AG09309 (cell line): ENCODE results near the gene TRAF2.

Source experiments
- DNase-seq: peaks from one replicate; pipeline ENCODE4 v3.0.0-alpha.2; 2010; ENCODE audit warnings: low read depth
- H3K4me3 ChIP-seq: 2 replicates; pipeline ENCODE4 v1.5.1; 2011; ENCODE audit warnings: mild to moderate bottlenecking, low read depth, low read length, moderate library complexity; ENCODE audit not compliant: control insufficient read depth
- TF ChIP-seq, protein P1 (sequence below): IDR thresholded peaks from 2 replicates; pipeline ENCODE4 v1.5.1; 2011; ENCODE audit warnings: mild to moderate bottlenecking, low read depth, low read length, inconsistent platforms; ENCODE audit not compliant: insufficient read depth, control insufficient read depth; ENCODE audit errors: missing control alignments

Gene TRAF2

DNA sequence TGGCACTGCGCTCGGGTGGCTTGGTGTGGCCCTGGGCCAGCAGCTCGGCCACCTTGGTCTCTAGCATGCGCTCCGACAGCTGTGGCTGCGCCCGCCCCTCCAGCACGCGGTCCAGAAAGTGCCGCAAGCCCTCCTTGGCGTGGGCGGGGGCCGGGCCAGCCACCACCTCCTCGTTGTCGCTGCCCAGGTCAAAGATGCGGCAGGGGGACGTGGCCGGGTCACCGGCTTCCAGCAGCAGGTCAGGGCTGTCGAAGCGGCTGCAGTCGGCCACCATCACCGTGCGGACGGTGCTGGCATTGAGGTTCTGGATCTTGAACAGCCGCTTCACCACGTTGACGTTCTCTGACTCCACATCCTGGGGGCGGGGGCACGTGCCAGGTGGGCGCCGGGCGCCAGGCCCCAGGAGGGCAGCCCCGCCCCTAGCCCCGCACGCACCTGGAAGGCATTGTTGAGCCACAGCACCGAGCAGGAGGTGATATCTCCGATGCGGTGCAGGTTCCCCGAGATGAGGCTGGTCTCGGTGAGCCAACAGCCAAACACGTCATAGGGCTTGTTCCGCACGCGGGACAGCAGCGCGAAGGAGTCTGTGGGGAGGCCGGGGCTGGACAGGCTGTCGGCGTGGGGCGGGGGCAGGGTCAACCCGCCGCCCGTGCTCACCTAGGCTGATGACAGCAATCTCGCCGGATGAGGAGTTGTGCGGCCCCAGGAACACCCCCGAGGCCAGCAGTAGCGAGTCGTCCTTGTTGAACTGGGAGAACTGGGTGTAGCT, 56.0 kb downstream of the TRAF2 start:
- DNase-seq: no peak
- no peak overlapping the region for H3K4me3 ChIP-seq
- TF ChIP-seq, protein P1, sequence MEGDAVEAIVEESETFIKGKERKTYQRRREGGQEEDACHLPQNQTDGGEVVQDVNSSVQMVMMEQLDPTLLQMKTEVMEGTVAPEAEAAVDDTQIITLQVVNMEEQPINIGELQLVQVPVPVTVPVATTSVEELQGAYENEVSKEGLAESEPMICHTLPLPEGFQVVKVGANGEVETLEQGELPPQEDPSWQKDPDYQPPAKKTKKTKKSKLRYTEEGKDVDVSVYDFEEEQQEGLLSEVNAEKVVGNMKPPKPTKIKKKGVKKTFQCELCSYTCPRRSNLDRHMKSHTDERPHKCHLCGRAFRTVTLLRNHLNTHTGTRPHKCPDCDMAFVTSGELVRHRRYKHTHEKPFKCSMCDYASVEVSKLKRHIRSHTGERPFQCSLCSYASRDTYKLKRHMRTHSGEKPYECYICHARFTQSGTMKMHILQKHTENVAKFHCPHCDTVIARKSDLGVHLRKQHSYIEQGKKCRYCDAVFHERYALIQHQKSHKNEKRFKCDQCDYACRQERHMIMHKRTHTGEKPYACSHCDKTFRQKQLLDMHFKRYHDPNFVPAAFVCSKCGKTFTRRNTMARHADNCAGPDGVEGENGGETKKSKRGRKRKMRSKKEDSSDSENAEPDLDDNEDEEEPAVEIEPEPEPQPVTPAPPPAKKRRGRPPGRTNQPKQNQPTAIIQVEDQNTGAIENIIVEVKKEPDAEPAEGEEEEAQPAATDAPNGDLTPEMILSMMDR: no peak

DNA sequence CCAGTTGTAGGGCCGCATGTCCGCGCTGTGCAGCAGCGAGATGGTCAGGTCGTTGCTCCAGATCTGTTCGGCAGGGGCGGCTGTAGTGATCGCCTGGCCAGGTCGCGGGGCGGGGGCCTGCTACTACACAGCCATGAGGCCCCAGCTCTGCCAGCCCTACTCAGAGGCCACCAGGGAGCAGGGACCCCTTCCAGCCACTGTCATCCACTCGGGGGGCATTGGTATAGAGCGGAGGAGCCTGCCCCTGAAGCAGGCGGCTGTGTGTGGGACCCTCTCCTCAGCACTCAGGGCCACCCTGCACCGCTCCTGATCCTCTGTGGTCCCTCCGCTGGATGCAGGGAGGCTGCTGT, 56.5 kb downstream of the TRAF2 start:
- H3K4me3 ChIP-seq: peak overlapping the region; percentile 97
- DNase-seq: no peak
- TF ChIP-seq, protein P1: no peak

DNA sequence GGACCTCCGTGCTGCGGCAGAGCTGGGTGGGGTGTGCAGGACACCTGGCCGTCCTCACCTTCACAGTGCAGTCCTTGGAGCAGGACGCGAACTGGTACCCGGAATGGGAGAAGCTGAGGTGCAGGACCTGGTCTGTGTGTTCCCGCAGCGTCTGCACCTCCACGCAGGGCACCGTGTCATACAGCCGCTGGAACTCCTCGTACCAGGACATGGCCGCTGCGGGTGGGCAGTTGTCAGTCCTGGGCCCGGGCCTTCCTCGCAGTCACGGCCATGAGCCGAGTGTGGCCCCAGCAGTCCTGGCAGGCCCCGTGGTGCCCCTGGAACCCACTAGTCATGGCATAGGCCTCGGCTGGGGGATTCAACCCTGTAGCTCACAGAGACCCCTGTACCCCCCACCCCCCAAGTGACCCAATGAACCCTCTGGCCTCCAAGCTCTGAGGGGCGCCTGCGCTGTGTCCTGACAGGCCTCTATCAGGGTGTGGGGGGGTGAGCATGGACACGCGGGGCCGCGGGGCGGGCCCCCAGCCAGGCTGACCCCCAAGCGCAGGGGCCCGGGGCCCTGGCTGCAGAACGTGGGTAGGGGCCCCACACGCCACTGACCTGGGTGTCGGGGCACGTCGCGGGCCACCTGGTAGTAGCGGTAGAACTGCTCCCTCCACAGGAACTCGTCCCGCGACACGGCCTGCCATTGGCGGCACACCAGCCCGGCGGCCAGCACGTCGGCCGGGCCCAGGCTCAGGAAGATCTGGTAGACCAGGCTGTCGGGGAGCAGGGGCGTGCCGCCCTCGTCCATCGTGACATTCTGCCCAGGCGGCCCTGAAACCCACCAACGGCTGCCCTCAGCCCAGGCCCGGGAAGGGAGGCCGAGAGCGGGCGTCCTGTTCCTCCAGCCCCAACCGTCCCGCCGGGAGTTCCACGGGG, 57.2 kb downstream of the TRAF2 start:
- TF ChIP-seq, protein P1: no peak
- peak overlapping the region; percentile 97 for H3K4me3 ChIP-seq
- no peak for DNase-seq

DNA sequence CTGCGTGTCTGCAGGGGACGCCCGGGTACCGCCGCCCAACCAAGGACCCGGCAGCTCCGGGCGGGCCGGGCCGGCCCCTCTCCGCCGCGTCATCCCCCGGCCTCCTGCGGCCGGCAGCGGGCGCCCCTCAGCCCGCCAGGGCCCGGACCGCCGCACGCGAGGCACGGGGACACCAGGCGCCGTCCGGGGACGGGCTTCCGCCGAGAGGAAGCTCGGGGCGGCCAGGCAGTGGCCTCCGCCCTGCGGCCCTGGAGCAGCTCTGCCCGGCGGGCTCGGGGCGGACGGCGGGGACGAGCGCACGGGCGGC, 57.8 kb downstream of the TRAF2 start:
- TF ChIP-seq, protein P1: no peak
- H3K4me3 ChIP-seq: peak overlapping the region; percentile 97
- DNase-seq: peak; percentile 2

DNA sequence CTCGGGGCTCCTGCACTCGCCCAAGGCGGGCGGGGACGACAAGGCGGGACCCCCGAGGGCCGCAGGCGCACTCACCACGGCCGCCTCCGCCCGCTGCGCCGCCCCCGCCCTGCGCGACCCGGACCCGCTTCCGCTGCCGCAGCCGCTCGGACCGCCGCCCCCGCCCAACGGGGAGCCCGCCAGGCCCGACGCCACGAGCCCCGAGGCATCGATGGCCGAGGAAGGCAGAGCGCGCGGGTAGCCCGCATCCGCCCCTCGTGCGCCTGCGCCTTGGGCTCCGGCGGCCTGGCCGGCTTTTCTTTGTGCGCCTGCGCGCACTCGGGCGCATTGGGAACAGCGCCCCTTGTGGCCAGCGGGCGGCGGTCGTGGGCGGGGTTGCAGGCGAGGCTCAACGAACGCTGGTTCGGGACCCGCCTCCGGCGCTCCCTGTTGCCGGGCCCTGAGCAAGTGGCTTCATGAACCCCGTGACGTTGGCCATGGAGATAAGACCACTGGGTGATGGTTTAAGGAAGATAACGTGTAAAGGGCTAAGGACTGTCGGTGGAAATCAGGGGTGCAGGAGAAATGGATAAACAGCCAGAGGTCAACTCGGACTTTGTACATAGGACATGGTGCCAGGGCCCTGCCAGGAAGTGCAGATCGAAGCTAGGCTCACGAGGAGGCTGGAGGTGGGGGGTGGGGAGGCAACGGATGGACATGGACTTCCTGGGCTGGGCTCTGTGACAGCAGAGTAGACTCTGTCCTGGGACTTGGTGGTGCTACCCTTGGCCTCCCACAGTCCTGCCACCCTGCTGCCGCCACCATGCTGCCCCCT, 58.4 kb downstream of the TRAF2 start, which contains the start of the genes C8G and FBXW5:
C8G (plus strand) TSS at position 725 of the 814 bp plus-strand sequence; CDS start at position 803, 78 bp downstream.
FBXW5 (minus strand) TSS at position 220 of the 814 bp plus-strand sequence. CDS start 655 bp downstream, outside the sequence.
- H3K4me3 ChIP-seq: peak within 1 kb of the TSS; percentile 97
- TF ChIP-seq, protein P1: peak; percentile 81
- DNase-seq: peak; percentile 56
